Measurements from ENCODE around the gene FHIT.
"Not testable (repeated sequence)": the region's sequence is repeated elsewhere in the genome, so short reads cannot be mapped to it uniquely, and the experiment has no call there.

DNA sequence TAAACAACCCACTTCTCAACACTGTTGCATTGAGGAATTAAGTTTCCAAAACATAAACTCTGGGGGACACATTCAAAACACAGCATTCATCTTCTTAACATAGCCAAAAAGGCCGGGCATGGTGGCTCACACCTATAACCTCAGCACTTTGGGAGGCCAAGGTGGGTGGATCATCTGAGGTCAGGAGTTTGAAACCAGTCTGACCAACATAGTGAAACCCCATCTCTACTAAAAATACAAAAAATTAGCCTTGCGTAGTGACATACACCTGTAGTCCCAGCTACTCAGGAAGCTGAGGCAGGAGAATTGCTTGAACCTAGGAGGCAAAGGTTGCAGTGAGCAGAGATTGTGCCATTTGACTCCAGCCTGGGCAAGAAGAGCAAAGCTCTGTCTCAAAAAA lies 185.0 kb downstream of the FHIT start:
- TF ChIP-seq, protein P1, sequence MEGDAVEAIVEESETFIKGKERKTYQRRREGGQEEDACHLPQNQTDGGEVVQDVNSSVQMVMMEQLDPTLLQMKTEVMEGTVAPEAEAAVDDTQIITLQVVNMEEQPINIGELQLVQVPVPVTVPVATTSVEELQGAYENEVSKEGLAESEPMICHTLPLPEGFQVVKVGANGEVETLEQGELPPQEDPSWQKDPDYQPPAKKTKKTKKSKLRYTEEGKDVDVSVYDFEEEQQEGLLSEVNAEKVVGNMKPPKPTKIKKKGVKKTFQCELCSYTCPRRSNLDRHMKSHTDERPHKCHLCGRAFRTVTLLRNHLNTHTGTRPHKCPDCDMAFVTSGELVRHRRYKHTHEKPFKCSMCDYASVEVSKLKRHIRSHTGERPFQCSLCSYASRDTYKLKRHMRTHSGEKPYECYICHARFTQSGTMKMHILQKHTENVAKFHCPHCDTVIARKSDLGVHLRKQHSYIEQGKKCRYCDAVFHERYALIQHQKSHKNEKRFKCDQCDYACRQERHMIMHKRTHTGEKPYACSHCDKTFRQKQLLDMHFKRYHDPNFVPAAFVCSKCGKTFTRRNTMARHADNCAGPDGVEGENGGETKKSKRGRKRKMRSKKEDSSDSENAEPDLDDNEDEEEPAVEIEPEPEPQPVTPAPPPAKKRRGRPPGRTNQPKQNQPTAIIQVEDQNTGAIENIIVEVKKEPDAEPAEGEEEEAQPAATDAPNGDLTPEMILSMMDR (IDR thresholded peaks at IDR 0.05), result not testable (repeated sequence)
- not testable (repeated sequence) for TF ChIP-seq EP300 (IDR thresholded peaks at IDR 0.05; ENCODE audit: borderline replicate concordance in 1 of 2, low read depth in 1 of 2, low read length in 1 of 2); RAD21 (IDR thresholded peaks at IDR 0.05; ENCODE audit: low read length)
